Hepatocyte (in vitro differentiated cells): Measurements from ENCODE around the gene ZNF793. TPM values are rescaled to one million over a fixed set of nuclear protein-coding genes. Genes with fewer than 3 reads are reported as not detected.

Experiments used
- DNase-seq: peaks from one replicate; pipeline ENCODE4 v3.0.0-alpha.2; 2016; ENCODE audit warnings: low spot score
- H2AFZ ChIP-seq: fragments of 200-600 bp; sonication (generic); 2 replicates; pipeline ENCODE4 v1.6.0; 2016; ENCODE audit warnings: antibody characterized with exemption, mild to moderate bottlenecking
- H3K27ac ChIP-seq: fragments of 200-600 bp; sonication (generic); 2 replicates; pipeline ENCODE4 v1.5.1; 2016; ENCODE audit warnings: mild to moderate bottlenecking
- H3K27me3 ChIP-seq: fragments of 200-600 bp; sonication (generic); 2 replicates; pipeline ENCODE4 v1.6.1; 2016
- H3K36me3 ChIP-seq: fragments of 200-600 bp; sonication (generic); replicated peaks from 2 replicates; pipeline ENCODE4 v1.5.1; 2016; ENCODE audit warnings: low read depth; ENCODE audit not compliant: insufficient read depth
- H3K4me1 ChIP-seq: fragments of 200-600 bp; sonication (generic); 2 replicates; pipeline ENCODE4 v1.5.1; 2016; ENCODE audit warnings: mild to moderate bottlenecking, moderate library complexity; ENCODE audit not compliant: insufficient read depth
- H3K4me2 ChIP-seq: fragments of 200-600 bp; sonication (generic); 2 replicates; pipeline ENCODE4 v1.6.0; 2016
- H3K4me3 ChIP-seq: fragments of 200-600 bp; sonication (generic); 2 replicates; pipeline ENCODE4 v1.5.1; 2016; ENCODE audit warnings: mild to moderate bottlenecking
- H3K79me2 ChIP-seq: fragments of 200-600 bp; sonication (generic); 2 replicates; pipeline ENCODE4 v1.6.0; 2017; ENCODE audit warnings: mild to moderate bottlenecking
- H3K9me2 ChIP-seq: fragments of 200-600 bp; sonication (generic); replicated peaks from 2 replicates; pipeline ENCODE4 v1.6.0; 2017; ENCODE audit warnings: mild to moderate bottlenecking; ENCODE audit not compliant: insufficient read depth
- H3K9me3 ChIP-seq: fragments of 200-600 bp; sonication (generic); 2 replicates; pipeline ENCODE4 v1.5.1; 2016; ENCODE audit warnings: low read depth, mild to moderate bottlenecking
- H4K20me1 ChIP-seq: fragments of 200-600 bp; sonication (generic); 2 replicates; pipeline ENCODE4 v1.6.0; 2016; ENCODE audit warnings: mild to moderate bottlenecking; ENCODE audit not compliant: insufficient read depth, poor library complexity, severe bottlenecking
- CTCF ChIP-seq: fragments of 200-600 bp; sonication (generic); IDR thresholded peaks from 2 replicates; pipeline ENCODE4 v1.5.1; 2016; ENCODE audit warnings: antibody characterized with exemption, mild to moderate bottlenecking; ENCODE audit not compliant: poor library complexity
- EZH2 ChIP-seq: fragments of 200-600 bp; sonication (generic); IDR thresholded peaks from 2 replicates; pipeline ENCODE4 v1.6.1; 2016; ENCODE audit warnings: antibody characterized with exemption, mild to moderate bottlenecking, borderline replicate concordance
- EZH2phosphoT487 ChIP-seq: fragments of 200-600 bp; sonication (generic); IDR thresholded peaks from one replicate; pipeline ENCODE4 v1.6.1; 2018; ENCODE audit warnings: antibody characterized with exemption, mild to moderate bottlenecking, low read depth, moderate library complexity; ENCODE audit not compliant: unreplicated experiment, severe bottlenecking
- WGBS: methylation state at CpG from one replicate; pipeline ENCODE4 v1.1.6; 2016; ENCODE audit warnings: low lambda C conversion rate; ENCODE audit errors: missing lambda C conversion rate; 5-methylcytosine and 5-hydroxymethylcytosine counted together
- polyA plus RNA-seq: library from polyadenylated mRNA; unstranded; fragments of >200 nt; fragmentation: Nextera tagmentation; extraction: Ambion mirVana; gene quantifications from 2 replicates; pipeline ENCODE4 v1.2.1, GENCODE V29; 2016
- total RNA-seq: library from RNA; depleted of rRNA; stranded (reverse); fragments of >200 nt; gene quantifications from 2 replicates; pipeline ENCODE4 v1.2.3, GENCODE V29; 2014

The ZNF793 gene
- total and polyA plus RNA-seq, 2 experiments from 2014 or later, result 5.8 to 6.2 TPM

GRCh38 chr19:37513397-37513796 is 6.7 kb downstream of the ZNF793 start:
- no peaks in the 10 kb centered on the region for H3K36me3 ChIP-seq
- H3K4me2 ChIP-seq, result no peak overlapping the region
- TF ChIP-seq EZH2 (no peak), EZH2phosphoT487 (no peak), CTCF (no peak)
- H4K20me1 ChIP-seq, result no peaks in the 10 kb centered on the region
- H3K4me1 ChIP-seq, result no peaks in the 10 kb centered on the region
- H3K27ac ChIP-seq, result no peak overlapping the region
- DNase-seq, result no peak
- no peaks in the 10 kb centered on the region for H3K9me2 ChIP-seq
- peaks cover 6% of the 10 kb centered on the region for H3K9me3 ChIP-seq
- H3K79me2 ChIP-seq, result no peaks in the 10 kb centered on the region
- no peaks in the 10 kb centered on the region for H3K27me3 ChIP-seq
- WGBS, result 87% methylated on average over 2 of the region's 2 CpGs
- H2AFZ ChIP-seq, result no peak overlapping the region
- no peak overlapping the region for H3K4me3 ChIP-seq

- Histone ChIP-seq H3K79me2 (no peaks in the 10 kb centered on the region), H3K4me2 (no peak overlapping the region), H3K4me3 (no peak overlapping the region), H3K36me3 (peaks cover 4% of the 10 kb centered on the region), H4K20me1 (no peaks in the 10 kb centered on the region), H3K4me1 (no peaks in the 10 kb centered on the region), H3K27ac (no peak overlapping the region), H3K9me3 (peaks cover 6% of the 10 kb centered on the region), H2AFZ (no peak overlapping the region), H3K9me2 (no peaks in the 10 kb centered on the region), H3K27me3 (no peaks in the 10 kb centered on the region)
- 37% methylated on average over 2 of the region's 2 CpGs for WGBS
- TF ChIP-seq EZH2 (no peak), EZH2phosphoT487 (no peak), CTCF (no peak)
- DNase-seq, result peak; percentile 20
These were observed 13.2 kb downstream of the ZNF793 start for GRCh38 chr19:37519890-37520289.

GRCh38 chr19:37537391-37537947 is 30.7 kb downstream of the ZNF793 start:
- Histone ChIP-seq H4K20me1 (no peaks in the 10 kb centered on the region), H3K9me3 (peaks cover 69% of the 10 kb centered on the region), H3K4me2 (no peak overlapping the region), H3K4me3 (no peak overlapping the region), H3K36me3 (peaks cover 11% of the 10 kb centered on the region), H3K27ac (no peak overlapping the region), H3K79me2 (no peaks in the 10 kb centered on the region), H3K27me3 (no peaks in the 10 kb centered on the region), H3K9me2 (no peaks in the 10 kb centered on the region), H3K4me1 (no peaks in the 10 kb centered on the region), H2AFZ (no peak overlapping the region)
- DNase-seq, result no peak
- WGBS, result 99% methylated on average over 7 of the region's 7 CpGs
- no peak for TF ChIP-seq CTCF
- no peak for TF ChIP-seq EZH2phosphoT487
- TF ChIP-seq EZH2, result no peak
